ENCODE measurements around the gene HIF3A.
A peak's percentile ranks its signal among the peaks of the same experiment; 100 is the strongest.
"Not testable (repeated sequence)": the region's sequence is repeated elsewhere in the genome, so short reads cannot be mapped to it uniquely, and the experiment has no call there.

The HIF3A gene

DNA sequence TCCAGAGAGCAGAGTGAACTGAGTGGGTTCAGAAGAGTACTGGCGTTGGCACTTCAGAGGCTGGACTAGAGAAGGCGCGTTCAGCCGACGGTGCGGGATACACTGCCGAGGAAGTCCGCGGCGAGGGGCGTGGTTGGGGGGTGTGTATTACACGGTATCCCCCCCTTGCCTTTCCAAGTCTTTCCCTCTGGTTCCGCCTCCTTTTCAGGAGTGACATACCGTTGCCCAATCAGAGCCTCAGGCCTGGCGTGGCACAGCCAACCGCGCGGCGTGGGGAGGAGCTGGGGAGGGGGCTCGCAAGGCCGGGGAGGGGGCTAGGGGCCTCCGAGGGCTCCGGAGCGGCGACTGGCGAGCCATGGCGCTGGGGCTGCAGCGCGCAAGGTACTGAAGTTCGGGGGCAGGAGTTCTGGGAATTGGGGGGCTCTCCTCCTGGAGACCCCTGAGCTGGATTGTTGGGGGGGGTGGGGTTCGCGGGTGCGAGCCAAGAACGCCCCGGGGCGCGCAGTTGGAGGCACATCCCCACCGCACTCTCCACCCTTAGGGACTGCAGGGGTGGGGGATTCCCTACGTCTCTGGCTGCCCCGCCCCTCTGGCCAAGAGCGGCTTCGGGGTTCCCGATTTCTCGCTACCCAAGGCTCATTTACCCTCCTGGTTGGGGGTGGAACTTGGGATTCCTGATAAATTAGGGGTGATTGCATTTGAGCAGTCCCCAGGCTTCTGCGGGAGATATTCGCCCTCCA is at the start of gene HIF3A:
TSS of gene HIF3A (plus strand) at position 321 of the 740 bp plus-strand sequence. CDS start at position 356, 35 bp downstream.
- TF ChIP-seq, protein P1, sequence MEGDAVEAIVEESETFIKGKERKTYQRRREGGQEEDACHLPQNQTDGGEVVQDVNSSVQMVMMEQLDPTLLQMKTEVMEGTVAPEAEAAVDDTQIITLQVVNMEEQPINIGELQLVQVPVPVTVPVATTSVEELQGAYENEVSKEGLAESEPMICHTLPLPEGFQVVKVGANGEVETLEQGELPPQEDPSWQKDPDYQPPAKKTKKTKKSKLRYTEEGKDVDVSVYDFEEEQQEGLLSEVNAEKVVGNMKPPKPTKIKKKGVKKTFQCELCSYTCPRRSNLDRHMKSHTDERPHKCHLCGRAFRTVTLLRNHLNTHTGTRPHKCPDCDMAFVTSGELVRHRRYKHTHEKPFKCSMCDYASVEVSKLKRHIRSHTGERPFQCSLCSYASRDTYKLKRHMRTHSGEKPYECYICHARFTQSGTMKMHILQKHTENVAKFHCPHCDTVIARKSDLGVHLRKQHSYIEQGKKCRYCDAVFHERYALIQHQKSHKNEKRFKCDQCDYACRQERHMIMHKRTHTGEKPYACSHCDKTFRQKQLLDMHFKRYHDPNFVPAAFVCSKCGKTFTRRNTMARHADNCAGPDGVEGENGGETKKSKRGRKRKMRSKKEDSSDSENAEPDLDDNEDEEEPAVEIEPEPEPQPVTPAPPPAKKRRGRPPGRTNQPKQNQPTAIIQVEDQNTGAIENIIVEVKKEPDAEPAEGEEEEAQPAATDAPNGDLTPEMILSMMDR (IDR thresholded peaks at IDR 0.05; ENCODE audit: low read length, missing control alignments): no peak
- H3K4me3 ChIP-seq (replicated peaks; ENCODE audit: low read depth, low read length): peak within 1 kb of the TSS; percentile 79
- peak; percentile 73 for DNase-seq (ENCODE audit: low read depth)

DNA sequence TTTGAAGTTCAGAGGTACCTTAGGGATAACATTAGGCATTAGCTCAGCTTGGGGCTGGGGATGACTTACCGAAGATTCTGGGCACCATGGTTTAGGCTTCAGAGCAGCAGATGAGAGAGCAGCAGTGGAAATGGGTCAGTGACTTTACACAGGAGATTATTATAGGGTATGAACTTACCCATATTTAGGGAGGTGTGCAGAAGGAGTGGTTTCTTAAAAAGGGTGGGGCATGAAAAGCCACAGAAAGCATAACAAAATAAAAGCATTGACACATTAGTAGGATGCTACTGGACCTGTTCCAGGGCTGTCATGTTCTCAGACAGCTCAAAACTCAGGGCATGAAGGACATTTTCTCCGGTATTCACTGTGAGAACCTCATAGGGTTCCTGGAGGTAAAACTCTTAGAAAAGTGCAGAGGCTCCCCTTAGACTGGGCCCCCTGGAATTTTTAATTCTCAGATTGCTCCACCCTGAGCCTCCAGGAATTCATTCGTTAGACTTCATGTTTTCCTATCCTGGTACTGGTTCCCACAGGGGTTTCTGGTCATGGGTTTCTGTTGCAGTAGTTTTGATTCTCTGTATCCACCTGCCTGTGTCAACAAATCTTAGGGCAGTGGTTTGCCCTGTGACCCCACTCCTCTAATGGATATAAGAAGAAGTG is 46.6 kb upstream of the HIF3A start:
- H3K4me3 ChIP-seq (replicated peaks; ENCODE audit: low read depth, low read length): no peak overlapping the region

DNA sequence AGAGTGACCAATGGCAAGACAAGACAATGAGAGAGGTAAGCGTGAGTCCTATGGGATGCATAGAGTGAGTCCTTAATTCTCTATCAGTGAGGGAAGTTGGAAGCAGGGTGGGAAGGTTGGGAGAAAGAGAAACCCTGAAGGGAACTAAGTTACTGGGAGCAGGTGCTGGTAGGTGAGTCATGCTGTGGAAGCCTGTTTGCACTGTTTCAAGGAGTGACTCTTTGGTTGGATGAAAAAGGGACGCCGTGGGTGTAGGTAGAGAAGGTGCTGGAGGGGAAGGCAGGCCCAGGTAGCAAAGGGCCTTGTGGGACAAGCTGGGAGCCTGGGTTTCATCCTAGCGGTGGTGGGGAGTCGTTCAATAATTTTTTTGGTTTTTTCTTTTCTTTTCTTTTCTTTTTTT is 45.4 kb upstream of the HIF3A start:
- TF ChIP-seq, protein P1 (IDR thresholded peaks at IDR 0.05; ENCODE audit: low read length, missing control alignments): no peak
- no peak for DNase-seq (ENCODE audit: low read depth)
- no peak overlapping the region for H3K4me3 ChIP-seq (replicated peaks; ENCODE audit: low read depth, low read length)

More for the DNA sequence above, 46.6 kb upstream of the HIF3A start:
- no peak for DNase-seq (ENCODE audit: low read depth)
- TF ChIP-seq, protein P1 (IDR thresholded peaks at IDR 0.05; ENCODE audit: low read length, missing control alignments): no peak

DNA sequence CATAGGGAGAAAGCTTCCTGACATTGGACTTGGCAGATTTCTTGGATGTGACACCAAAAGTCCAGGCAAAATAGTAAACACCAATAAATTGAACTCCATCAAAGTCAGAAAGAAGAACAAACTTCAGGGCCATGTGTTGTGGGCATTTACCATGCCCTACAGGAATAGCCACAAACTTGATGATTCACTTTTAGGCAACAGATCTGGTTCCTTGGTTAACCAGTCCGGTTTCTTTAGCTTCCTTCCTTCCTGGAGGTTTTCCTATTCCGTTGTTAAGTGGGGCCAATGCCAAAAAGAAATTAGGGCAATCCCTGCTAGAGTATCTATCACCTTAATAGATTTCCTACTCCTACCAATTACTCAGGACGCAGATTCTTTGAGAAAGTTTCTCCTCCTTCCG is 42.1 kb upstream of the HIF3A start:
- H3K4me3 ChIP-seq (replicated peaks; ENCODE audit: low read depth, low read length): no peak overlapping the region
- no peak for DNase-seq (ENCODE audit: low read depth)
- TF ChIP-seq, protein P1 (IDR thresholded peaks at IDR 0.05; ENCODE audit: low read length, missing control alignments): no peak

DNA sequence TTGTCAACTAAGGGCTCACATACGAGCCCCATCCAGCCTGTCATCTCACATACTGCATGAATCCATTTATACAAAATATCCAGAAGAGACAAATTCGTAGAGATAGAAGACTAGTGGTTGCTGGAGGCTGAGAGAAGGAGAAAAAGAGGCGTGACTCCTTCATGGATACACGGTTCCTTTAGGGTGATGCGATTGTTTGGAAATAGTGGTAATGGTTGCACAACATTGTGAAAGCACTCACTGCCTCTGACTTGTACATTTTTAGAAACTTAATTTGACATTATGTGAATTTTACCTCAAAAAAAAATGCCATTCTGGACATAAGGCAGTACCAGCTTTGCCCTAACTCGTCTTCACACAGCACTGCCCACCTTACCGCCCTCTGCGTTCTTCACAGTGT is 40.0 kb upstream of the HIF3A start:
- no peak overlapping the region for H3K4me3 ChIP-seq (replicated peaks; ENCODE audit: low read depth, low read length)
- TF ChIP-seq, protein P1 (IDR thresholded peaks at IDR 0.05; ENCODE audit: low read length, missing control alignments): no peak
- DNase-seq (ENCODE audit: low read depth): peak; percentile 32

DNA sequence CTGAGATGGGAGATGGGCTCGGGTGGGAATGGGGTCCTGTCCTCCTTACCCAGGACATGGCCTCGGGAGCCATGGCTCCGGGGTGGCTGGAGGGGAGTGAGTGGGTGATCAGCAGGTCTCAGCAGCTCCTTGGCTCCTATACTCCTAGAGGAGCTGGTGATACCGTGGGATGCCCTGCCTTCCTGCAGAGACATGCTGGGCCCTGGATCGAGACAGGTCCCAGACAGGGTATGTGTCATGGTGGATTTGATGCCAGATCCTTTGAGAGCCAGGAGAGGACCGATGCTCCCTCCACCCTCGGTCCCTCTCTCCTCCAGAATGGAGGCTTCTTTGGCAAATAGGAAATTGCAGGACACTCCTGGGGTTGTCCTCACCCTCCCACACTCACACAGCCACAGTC is 35.3 kb upstream of the HIF3A start:
- DNase-seq (ENCODE audit: low read depth); H3K4me3 ChIP-seq (replicated peaks; ENCODE audit: low read depth, low read length): not testable (repeated sequence)

DNA sequence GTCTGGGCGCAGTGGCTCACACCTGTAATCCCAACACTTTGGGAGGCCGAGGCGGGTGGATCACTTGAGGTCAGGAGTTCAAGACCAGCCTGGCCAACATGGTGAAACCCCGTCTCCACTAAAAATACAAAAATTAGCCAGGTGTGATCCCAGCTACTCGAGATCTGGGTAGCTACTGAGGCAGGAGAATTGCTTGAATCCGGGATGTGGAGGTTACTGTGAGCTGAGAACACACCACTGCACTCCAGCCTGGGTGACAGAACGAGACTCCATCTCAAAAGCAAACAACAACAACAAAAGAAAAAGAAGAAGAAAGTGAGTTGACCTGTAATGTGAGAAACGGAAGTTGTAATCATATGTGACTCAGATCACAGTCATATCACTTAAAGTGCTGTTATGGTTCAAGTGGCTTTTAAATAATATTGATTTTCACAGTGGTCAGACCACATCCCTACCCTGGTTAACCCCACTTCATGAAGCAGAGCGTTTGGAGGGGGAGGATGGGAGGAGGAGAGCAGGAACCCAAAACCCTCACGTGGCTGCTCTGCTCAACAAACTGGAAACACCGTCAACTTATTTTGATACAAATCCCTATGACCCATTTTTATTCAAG is 34.1 kb upstream of the HIF3A start:
- not testable (repeated sequence) for H3K4me3 ChIP-seq (replicated peaks; ENCODE audit: low read depth, low read length)
- DNase-seq (ENCODE audit: low read depth): peak; percentile 22

DNA sequence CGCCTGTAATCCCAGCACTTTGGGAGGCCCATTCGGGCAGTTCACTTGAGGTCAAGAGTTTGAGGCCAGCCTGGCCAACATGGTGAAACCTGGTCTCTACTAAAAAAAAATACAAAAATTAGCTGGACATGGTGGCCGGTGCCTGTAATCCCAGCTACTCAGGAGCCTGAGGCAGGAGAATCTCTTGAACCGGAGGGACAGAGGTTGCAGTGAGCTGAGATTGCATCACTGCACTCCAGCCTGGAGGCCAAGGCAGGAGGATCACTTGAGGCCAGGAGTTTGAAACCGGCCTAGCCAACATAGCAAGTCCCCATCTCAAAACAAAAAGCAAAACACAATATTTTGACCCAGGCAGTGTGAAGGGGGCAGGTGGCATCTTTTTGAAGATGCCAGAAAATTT is 32.0 kb upstream of the HIF3A start:
- DNase-seq (ENCODE audit: low read depth); H3K4me3 ChIP-seq (replicated peaks; ENCODE audit: low read depth, low read length): not testable (repeated sequence)
